ENCODE data around the gene OSBPL2. TPM values are rescaled to one million over a fixed set of nuclear protein-coding genes. Genes with fewer than 3 reads are reported as not detected.

OSBPL2 gene
- total and polyA plus RNA-seq, 2 donors (not counting 3 experiments of a cell fraction or from before 2014, with no cell fraction given) = 13.1 to 33.0 TPM

- no peak overlapping the region for H2AFZ ChIP-seq (ENCODE audit: low read depth, low read length)
- no peaks in the 10 kb centered on the region for H3K79me2 ChIP-seq (ENCODE audit: control insufficient read depth, insufficient read depth, low read length)
- FAIRE-seq (no peak), DNase-seq (ENCODE audit: low read depth, low spot score) (no peak)
- ChIA-PET CTCF (no interaction called here), POLR2A (no interaction called here)
- no peak overlapping the region for H3K27ac ChIP-seq (ENCODE audit: insufficient read depth, low read depth, low read length)
- no peaks in the 10 kb centered on the region for H3K27me3 ChIP-seq (ENCODE audit: control insufficient read depth in 2 of 2, insufficient read depth in 2 of 2, low read length in 2 of 2)
- no peaks in the 10 kb centered on the region for H3K4me1 ChIP-seq (ENCODE audit: control insufficient read depth, extremely low read depth, insufficient read depth, low read length)
- no TSS peak for BruUV-seq (replicated peaks)
- intact Hi-C loops (cut with micrococcal nuclease) (no loop called here), dilution Hi-C loops (cut with MboI; ENCODE audit: extremely low pct_ligation_motif_present, low sequenced_read_pairs) (no loop called here)
- H3K4me2 ChIP-seq (ENCODE audit: insufficient read depth, low read length) = no peak overlapping the region
- no peak overlapping the region for H3K9ac ChIP-seq (replicated peaks; ENCODE audit: extremely low read depth, insufficient read depth, low read length)
- H3K36me3 ChIP-seq (ENCODE audit: control insufficient read depth in 2 of 2, extremely low read depth in 1 of 2, insufficient read depth in 2 of 2, low read length in 2 of 2) = peaks cover 0 to 23% of the 10 kb centered on the region in 2 experiments
- no peaks in the 10 kb centered on the region for H3K9me1 ChIP-seq (replicated peaks; ENCODE audit: control insufficient read depth, extremely low read depth, insufficient read depth, low read length)
- H3K4me3 ChIP-seq (replicated peaks in 1 of 3; ENCODE audit: insufficient read depth in 1 of 3, low read depth in 1 of 3, low read length in 3 of 3) = no peak overlapping the region
- no peaks in the 10 kb centered on the region for H4K20me1 ChIP-seq (replicated peaks; ENCODE audit: control insufficient read depth, extremely low read depth, insufficient read depth, low read length)
- no peak for TF ChIP-seq POLR2A (IDR thresholded peaks at IDR 0.05; ENCODE audit: low read depth, low read length)
- no peak for TF ChIP-seq EZH2 (IDR thresholded peaks at IDR 0.05; ENCODE audit: borderline replicate concordance, low read depth, low read length, severe bottlenecking)
- no peak for TF ChIP-seq GATA2 (IDR thresholded peaks at IDR 0.05; ENCODE audit: insufficient read depth, insufficient read length, low read depth, low read length)
- TF ChIP-seq FOS (IDR thresholded peaks at IDR 0.05; ENCODE audit: borderline replicate concordance, insufficient read depth, low read length) = no peak
- no peak for TF ChIP-seq CTCF (IDR thresholded peaks at IDR 0.05; ENCODE audit: extremely low read depth in 1 of 2, insufficient read depth in 1 of 2, low read depth in 1 of 2, low read length in 2 of 2)
- TF ChIP-seq POLR2AphosphoS5 (IDR thresholded peaks at IDR 0.05; ENCODE audit: insufficient read depth, low read depth, low read length) = no peak
- no peak for TF ChIP-seq JUN (IDR thresholded peaks at IDR 0.05; ENCODE audit: borderline replicate concordance, insufficient read depth, insufficient read length, low read depth)
- no peak for TF ChIP-seq MAX (IDR thresholded peaks at IDR 0.05; ENCODE audit: insufficient read depth, insufficient read length)
- TF ChIP-seq MYC (IDR thresholded peaks at IDR 0.05; ENCODE audit: low read depth, low read length) = no peak
- H3K9me3 ChIP-seq (replicated peaks; ENCODE audit: control insufficient read depth, insufficient read depth, low read length) = no peaks in the 10 kb centered on the region
These were observed 42.0 kb upstream of the OSBPL2 start for GRCh38 chr20:62196286-62196685.

Measured in endothelial cell of umbilical vein (primary cell).